Liver (tissue), 9 donors: ENCODE results near the gene SPON2. TPM values are rescaled to one million over a fixed set of nuclear protein-coding genes. Genes with fewer than 3 reads are reported as not detected.

Source experiments
- DNase-seq: peaks from one replicate; pipeline ENCODE4 v3.0.0-alpha.2; 2017; ENCODE audit warnings: low spot score
- H3K27ac ChIP-seq, 2 donors: one replicate each; pipeline ENCODE4 v1.7.0; 2013; ENCODE audit warnings: inconsistent platforms in 2 of 2, low read length in 2 of 2, control low read depth in 1 of 2, low read depth in 1 of 2, mild to moderate bottlenecking in 1 of 2
- H3K27me3 ChIP-seq, 4 donors: one replicate each; pipeline versions ENCODE4 v1.6.1 to v1.7.0; 2013; ENCODE audit warnings: low read length in 3 of 4, inconsistent platforms in 1 of 4, mild to moderate bottlenecking in 1 of 4, moderate library complexity in 1 of 4; ENCODE audit not compliant: control insufficient read depth in 4 of 4, insufficient read depth in 4 of 4
- H3K36me3 ChIP-seq, 4 donors: one replicate each; pipeline versions ENCODE4 v1.6.1 to v1.7.0; 2013; ENCODE audit warnings: low read length in 3 of 4, mild to moderate bottlenecking in 3 of 4, low read depth in 1 of 4, moderate library complexity in 1 of 4; ENCODE audit not compliant: control insufficient read depth in 4 of 4, insufficient read depth in 3 of 4
- H3K4me1 ChIP-seq, 4 donors: one replicate each; pipeline versions ENCODE4 v1.6.1 to v1.7.0; 2013; ENCODE audit warnings: low read length in 3 of 4, mild to moderate bottlenecking in 3 of 4, moderate library complexity in 1 of 4; ENCODE audit not compliant: control insufficient read depth in 4 of 4, insufficient read depth in 4 of 4
- H3K4me3 ChIP-seq, 3 donors: one replicate each; pipeline versions ENCODE4 v1.6.1 to v1.7.0; 2013; ENCODE audit warnings: low read length in 3 of 3, control low read depth in 1 of 3, low read depth in 1 of 3, mild to moderate bottlenecking in 1 of 3
- H3K9ac ChIP-seq, 2 donors: one replicate each; pipeline ENCODE4 v1.7.0; 2013; ENCODE audit warnings: low read length in 2 of 2, mild to moderate bottlenecking in 2 of 2, moderate library complexity in 2 of 2, control low read depth in 1 of 2, low read depth in 1 of 2
- H3K9me3 ChIP-seq, 4 donors: one replicate each; pipeline versions ENCODE4 v1.6.1 to v1.7.0; 2013; ENCODE audit warnings: low read length in 3 of 4; ENCODE audit not compliant: control insufficient read depth in 4 of 4
- EGR1 ChIP-seq, 2 donors: IDR thresholded peaks; 2 replicates each; pipeline ENCODE4 v1.6.1; 2016 to 2018; ENCODE audit warnings: antibody characterized with exemption in 2 of 2, low read depth in 2 of 2
- FOXA1 ChIP-seq: IDR thresholded peaks from 2 replicates; pipeline ENCODE4 v1.6.1; 2016; ENCODE audit warnings: antibody characterized with exemption
- FOXA2 ChIP-seq: IDR thresholded peaks from 2 replicates; pipeline ENCODE4 v1.6.1; 2016; ENCODE audit warnings: antibody characterized with exemption
- GABPA ChIP-seq, 2 donors: IDR thresholded peaks in 1 of 2; conservative IDR thresholded peaks in 1 of 2; 2 replicates each; pipeline ENCODE4 v1.6.1; 2016; ENCODE audit warnings: antibody characterized with exemption in 2 of 2, mild to moderate bottlenecking in 1 of 2, moderate library complexity in 1 of 2
- HNF4A ChIP-seq, 2 donors: conservative IDR thresholded peaks; 2 replicates each; pipeline ENCODE4 v1.6.1; 2016; ENCODE audit warnings: antibody characterized with exemption in 2 of 2, mild to moderate bottlenecking in 2 of 2
- HNF4G ChIP-seq: IDR thresholded peaks from 2 replicates; pipeline ENCODE4 v1.6.1; 2016; ENCODE audit warnings: antibody characterized with exemption
- JUND ChIP-seq, 2 donors: IDR thresholded peaks; 2 replicates each; pipeline ENCODE4 v1.6.1; 2016; ENCODE audit warnings: antibody characterized with exemption in 2 of 2
- NR2F2 ChIP-seq: IDR thresholded peaks from 2 replicates; pipeline ENCODE4 v1.6.1; 2016; ENCODE audit warnings: antibody characterized with exemption
- REST ChIP-seq: IDR thresholded peaks from 2 replicates; pipeline ENCODE4 v1.6.1; 2016; ENCODE audit warnings: antibody characterized with exemption, mild to moderate bottlenecking
- RXRA ChIP-seq, 2 donors: IDR thresholded peaks; 2 replicates each; pipeline ENCODE4 v1.6.1; 2017 to 2018; ENCODE audit warnings: antibody characterized with exemption in 2 of 2, mild to moderate bottlenecking in 1 of 2
- SP1 ChIP-seq: IDR thresholded peaks from 2 replicates; pipeline ENCODE4 v1.6.1; 2018; ENCODE audit warnings: antibody characterized with exemption, mild to moderate bottlenecking
- TAF1 ChIP-seq: conservative IDR thresholded peaks from 2 replicates; pipeline ENCODE4 v1.6.1; 2016; ENCODE audit warnings: antibody characterized with exemption, mild to moderate bottlenecking
- YY1 ChIP-seq: IDR thresholded peaks from 2 replicates; pipeline ENCODE4 v1.6.1; 2016; ENCODE audit warnings: antibody characterized with exemption, mild to moderate bottlenecking
- WGBS: extraction: QIAGEN DNeasy Blood & Tissue Kit; methylation state at CpG from one replicate; pipeline ENCODE4 v1.1.7; 2013; 5-methylcytosine and 5-hydroxymethylcytosine counted together
- polyA plus RNA-seq, 2 donors: library from polyadenylated mRNA; stranded (reverse) in 1 of 2; unstranded in 1 of 2; fragments of 200-250 nt in 1 of 2; fragments of >200 nt in 1 of 2; fragmentation: Nextera tagmentation in 1 of 2; extraction: Ambion mirVana in 1 of 2; gene quantifications; one replicate each; pipeline versions ENCODE4 v1.2.1 to v1.2.3, GENCODE V29; 2013 to 2015
- total RNA-seq, 2 donors: library from RNA; depleted of rRNA; stranded (reverse); fragments of >200 nt; gene quantifications; one replicate each; pipeline ENCODE4 v1.2.3, GENCODE V29; 2014
- TF ChIP-seq, protein P1 (sequence below): IDR thresholded peaks from 2 replicates; pipeline ENCODE4 v1.6.1; 2016; ENCODE audit warnings: antibody characterized with exemption
- TF ChIP-seq, protein P2 (sequence below): IDR thresholded peaks from 2 replicates; pipeline ENCODE4 v1.6.1; 2016; ENCODE audit warnings: antibody characterized with exemption
- TF ChIP-seq, protein P3 (sequence below): fragments of 150-350 bp; IDR thresholded peaks from 2 replicates; pipeline ENCODE4 v1.5.1; 2017; ENCODE audit warnings: improper control_type of control experiment, low read depth, low read length; ENCODE audit not compliant: missing input control
- TF ChIP-seq, protein P4 (sequence below): IDR thresholded peaks from 2 replicates; pipeline ENCODE4 v1.6.1; 2016; ENCODE audit warnings: antibody characterized with exemption
- donor health status: healthy.
- donor health status: healthy.
- donor health status: healthy.
- donor health status: healthy.
- donor health status: healthy.

SPON2 gene
- total and polyA plus RNA-seq, 4 donors = 35.7 to 80.3 (median 72.3) TPM

GRCh38 chr4:1199556-1200331 lies 27.4 kb upstream of the SPON2 start:
- peaks cover 0 to 3% (median 2%) of the 10 kb centered on the region in 4 donors for H3K36me3 ChIP-seq
- peaks cover 2 to 23% (median 9%) of the 10 kb centered on the region in 4 donors for H3K4me1 ChIP-seq
- TF ChIP-seq, protein P1, sequence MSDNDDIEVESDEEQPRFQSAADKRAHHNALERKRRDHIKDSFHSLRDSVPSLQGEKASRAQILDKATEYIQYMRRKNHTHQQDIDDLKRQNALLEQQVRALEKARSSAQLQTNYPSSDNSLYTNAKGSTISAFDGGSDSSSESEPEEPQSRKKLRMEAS = no peak
- TF ChIP-seq FOXA1 (no peak), HNF4G (no peak), GABPA (IDR thresholded peaks at IDR 0.05 in 1 of 2, conservative IDR thresholded peaks at IDR 0.05 in 1 of 2) (no peak)
- TF ChIP-seq, protein P2, sequence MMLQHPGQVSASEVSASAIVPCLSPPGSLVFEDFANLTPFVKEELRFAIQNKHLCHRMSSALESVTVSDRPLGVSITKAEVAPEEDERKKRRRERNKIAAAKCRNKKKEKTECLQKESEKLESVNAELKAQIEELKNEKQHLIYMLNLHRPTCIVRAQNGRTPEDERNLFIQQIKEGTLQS = no peak
- no peaks in the 10 kb centered on the region for H3K9me3 ChIP-seq
- no peak overlapping the region for H3K27ac ChIP-seq
- no peak overlapping the region for H3K4me3 ChIP-seq
- no peak overlapping the region for H3K9ac ChIP-seq
- WGBS = 87% methylated on average over 27 of the region's 27 CpGs
- no peaks in the 10 kb centered on the region for H3K27me3 ChIP-seq
- no peak for DNase-seq

DNA sequence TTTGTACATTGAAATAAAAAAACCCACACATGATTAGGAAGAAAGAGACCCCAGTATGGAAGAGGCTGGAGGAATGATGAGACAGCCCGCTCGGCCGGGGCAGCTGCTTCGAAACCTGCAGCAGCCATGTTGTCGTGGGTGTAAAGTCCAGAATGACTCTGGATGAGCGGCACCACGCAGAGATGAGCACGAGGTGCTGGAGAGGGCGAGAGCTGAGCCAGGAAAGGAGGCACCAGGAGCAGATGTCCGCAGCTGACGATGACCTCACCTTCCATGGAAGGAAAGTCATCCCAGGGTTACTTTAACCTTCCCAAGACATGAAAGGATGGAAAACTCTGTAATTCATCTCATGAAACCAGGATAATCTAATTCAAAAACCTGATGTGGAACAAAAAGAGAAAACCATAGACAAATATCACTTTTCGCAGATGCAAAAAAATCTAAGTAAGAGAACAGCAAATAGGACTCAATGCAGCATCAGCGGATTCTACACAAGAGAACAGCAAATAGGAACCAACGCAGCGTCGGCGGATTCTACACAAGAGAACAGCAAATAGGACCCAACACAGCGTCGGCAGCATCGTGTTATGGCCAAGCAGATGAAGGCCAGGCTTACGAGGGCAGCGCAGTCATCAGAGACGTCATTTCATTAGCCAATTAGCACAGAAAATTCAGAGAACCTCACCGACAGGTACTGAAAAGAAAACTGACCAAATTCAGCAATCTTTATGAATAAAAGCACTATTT lies 25.9 kb upstream of the SPON2 start:
- Histone ChIP-seq H3K36me3 (peaks cover 0 to 3% (median 2%) of the 10 kb centered on the region in 4 donors), H3K4me3 (no peak overlapping the region), H3K9me3 (no peaks in the 10 kb centered on the region), H3K4me1 (peaks cover under 1 to 24% (median 7%) of the 10 kb centered on the region in 4 donors), H3K27me3 (no peaks in the 10 kb centered on the region), H3K27ac (no peak overlapping the region), H3K9ac (no peak overlapping the region)
- 96% methylated on average over 24 of the region's 24 CpGs for WGBS
- DNase-seq = no peak
- no peak for TF ChIP-seq JUND (IDR thresholded peaks at IDR 0.05)
- TF ChIP-seq FOXA1 = no peak
- no peak for TF ChIP-seq EGR1 (IDR thresholded peaks at IDR 0.05; ENCODE audit: low read depth in 2 of 2)
- TF ChIP-seq HNF4A (conservative IDR thresholded peaks at IDR 0.05) = no peak
- no peak for TF ChIP-seq NR2F2
- TF ChIP-seq RXRA (IDR thresholded peaks at IDR 0.05) = no peak
- no peak for TF ChIP-seq REST
- TF ChIP-seq, protein P3, sequence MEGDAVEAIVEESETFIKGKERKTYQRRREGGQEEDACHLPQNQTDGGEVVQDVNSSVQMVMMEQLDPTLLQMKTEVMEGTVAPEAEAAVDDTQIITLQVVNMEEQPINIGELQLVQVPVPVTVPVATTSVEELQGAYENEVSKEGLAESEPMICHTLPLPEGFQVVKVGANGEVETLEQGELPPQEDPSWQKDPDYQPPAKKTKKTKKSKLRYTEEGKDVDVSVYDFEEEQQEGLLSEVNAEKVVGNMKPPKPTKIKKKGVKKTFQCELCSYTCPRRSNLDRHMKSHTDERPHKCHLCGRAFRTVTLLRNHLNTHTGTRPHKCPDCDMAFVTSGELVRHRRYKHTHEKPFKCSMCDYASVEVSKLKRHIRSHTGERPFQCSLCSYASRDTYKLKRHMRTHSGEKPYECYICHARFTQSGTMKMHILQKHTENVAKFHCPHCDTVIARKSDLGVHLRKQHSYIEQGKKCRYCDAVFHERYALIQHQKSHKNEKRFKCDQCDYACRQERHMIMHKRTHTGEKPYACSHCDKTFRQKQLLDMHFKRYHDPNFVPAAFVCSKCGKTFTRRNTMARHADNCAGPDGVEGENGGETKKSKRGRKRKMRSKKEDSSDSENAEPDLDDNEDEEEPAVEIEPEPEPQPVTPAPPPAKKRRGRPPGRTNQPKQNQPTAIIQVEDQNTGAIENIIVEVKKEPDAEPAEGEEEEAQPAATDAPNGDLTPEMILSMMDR = no peak
- TF ChIP-seq, protein P4, sequence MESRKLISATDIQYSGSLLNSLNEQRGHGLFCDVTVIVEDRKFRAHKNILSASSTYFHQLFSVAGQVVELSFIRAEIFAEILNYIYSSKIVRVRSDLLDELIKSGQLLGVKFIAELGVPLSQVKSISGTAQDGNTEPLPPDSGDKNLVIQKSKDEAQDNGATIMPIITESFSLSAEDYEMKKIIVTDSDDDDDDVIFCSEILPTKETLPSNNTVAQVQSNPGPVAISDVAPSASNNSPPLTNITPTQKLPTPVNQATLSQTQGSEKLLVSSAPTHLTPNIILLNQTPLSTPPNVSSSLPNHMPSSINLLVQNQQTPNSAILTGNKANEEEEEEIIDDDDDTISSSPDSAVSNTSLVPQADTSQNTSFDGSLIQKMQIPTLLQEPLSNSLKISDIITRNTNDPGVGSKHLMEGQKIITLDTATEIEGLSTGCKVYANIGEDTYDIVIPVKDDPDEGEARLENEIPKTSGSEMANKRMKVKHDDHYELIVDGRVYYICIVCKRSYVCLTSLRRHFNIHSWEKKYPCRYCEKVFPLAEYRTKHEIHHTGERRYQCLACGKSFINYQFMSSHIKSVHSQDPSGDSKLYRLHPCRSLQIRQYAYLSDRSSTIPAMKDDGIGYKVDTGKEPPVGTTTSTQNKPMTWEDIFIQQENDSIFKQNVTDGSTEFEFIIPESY = no peak
- TF ChIP-seq FOXA2 = no peak
- TF ChIP-seq, protein P2 = no peak
- no peak for TF ChIP-seq TAF1
- TF ChIP-seq SP1 = no peak
- no peak for TF ChIP-seq GABPA (IDR thresholded peaks at IDR 0.05 in 1 of 2, conservative IDR thresholded peaks at IDR 0.05 in 1 of 2)
- no peak for TF ChIP-seq HNF4G
- TF ChIP-seq YY1 = no peak
